Embryonic facial prominence (tissue), 1 donor: ENCODE data around the gene GPNMB.
"Not testable (repeated sequence)": the region's sequence is repeated elsewhere in the genome, so short reads cannot be mapped to it uniquely, and the experiment has no call there.

ENCODE experiments used
- DNase-seq: peaks from one replicate; pipeline ENCODE4 v3.0.0-alpha.2; 2016; ENCODE audit errors: extremely low spot score

Gene GPNMB

DNA sequence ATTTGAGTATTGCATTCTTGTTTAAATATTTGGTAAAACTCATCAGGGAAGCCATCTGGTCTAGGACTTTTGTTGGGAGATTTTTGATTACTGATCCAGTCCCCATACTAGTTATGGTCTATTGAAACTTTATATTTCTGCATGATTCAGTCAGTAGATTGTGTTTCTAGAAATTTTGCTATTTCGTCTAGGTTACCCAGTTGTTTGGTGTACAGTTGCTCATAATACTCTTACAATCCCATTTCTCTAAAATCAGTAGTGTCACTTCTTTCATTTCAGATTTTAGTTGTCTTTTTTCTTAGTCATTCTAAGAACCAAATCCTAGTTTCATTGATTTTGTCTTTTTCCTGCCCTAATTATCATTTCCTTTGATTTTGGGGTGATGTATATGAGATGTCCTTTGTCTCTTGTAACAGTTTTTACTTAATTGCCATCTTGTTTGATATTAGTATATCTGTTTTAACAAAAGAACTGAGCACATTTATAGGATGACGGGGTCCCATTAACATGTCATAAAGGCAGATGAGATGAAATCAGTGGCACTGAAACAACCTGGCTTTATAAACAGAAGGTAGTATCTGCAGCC is 60.5 kb downstream of the GPNMB start:
- DNase-seq = no peak

DNA sequence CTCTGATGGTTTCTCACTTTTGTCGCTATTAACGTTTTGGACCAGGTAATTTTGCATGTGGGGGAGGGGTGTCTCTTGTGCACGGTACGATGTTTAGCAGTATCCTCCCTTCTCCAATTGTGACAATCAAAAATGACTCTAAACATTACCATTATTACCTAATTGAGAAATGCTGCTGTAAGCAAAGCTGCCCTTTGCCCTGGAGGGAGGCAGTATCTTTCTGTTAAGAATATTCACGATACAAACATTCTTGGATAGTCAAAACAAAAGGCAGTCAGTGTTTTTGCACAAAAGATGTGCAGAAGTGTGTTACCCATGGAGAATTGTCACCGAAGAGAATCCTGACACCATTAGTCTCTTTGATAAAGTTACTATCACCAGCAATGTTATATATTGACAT is 62.2 kb downstream of the GPNMB start:
- DNase-seq = no peak

DNA sequence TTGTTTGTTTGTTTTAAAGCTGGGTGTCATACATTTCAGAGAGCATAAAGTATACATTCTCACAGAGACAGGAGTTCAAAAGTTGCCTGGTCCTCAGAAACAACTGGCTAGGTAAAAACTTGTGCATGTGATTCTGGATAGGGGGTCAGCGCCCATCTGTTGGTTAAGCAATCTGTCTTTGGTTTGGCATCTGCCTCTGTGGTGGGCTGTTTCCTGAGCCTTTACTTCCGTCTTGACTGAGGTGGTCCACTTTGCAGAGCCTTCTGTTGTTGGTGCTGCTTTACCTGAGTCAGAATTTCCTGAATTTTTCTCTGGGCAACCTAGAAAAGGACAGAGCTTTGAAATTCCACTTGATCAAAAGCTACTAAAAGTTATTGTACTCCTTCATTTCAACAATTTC is 65.6 kb downstream of the GPNMB start:
- not testable (repeated sequence) for DNase-seq

DNA sequence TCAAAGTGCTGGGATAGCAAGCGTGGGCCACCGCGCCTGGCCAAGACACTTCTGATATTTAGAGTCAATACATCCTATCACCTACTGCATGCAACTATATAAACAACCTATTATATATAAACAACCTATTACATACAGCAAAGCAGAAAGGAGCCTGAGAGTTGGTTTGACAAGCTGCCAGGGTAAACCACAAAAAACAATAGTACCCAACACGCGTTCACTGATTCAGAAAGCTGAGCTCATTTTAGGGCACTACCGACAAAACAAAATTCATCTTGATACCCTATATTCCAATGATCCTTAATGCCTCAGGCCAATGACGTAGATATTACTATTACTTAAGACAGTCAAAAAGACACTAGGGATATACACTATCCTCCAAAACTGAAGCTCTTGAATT is 68.8 kb downstream of the GPNMB start:
- DNase-seq = no peak
